Esophagus muscularis mucosa (tissue), 4 donors: ENCODE results near the gene FAM222A. TPM values are rescaled to one million over a fixed set of nuclear protein-coding genes. Genes with fewer than 3 reads are reported as not detected.

Experiments used
- DNase-seq: peaks from one replicate; pipeline ENCODE4 v3.0.0-alpha.2; 2017; ENCODE audit errors: extremely low spot score
- H3K27ac ChIP-seq, 4 donors: fragments of 200-600 bp; sonication (generic); replicated peaks in 1 of 4; 1 replicate in 3 of 4; 2 replicates in 1 of 4; pipeline ENCODE4 v1.5.1; 2016 to 2019; ENCODE audit warnings: mild to moderate bottlenecking in 1 of 4
- H3K27me3 ChIP-seq, 4 donors: fragments of 200-600 bp; sonication (generic); one replicate each; pipeline versions ENCODE4 v1.5.1 to v1.6.0; 2016 to 2019
- H3K36me3 ChIP-seq, 4 donors: fragments of 200-600 bp; sonication (generic); one replicate each; pipeline ENCODE4 v1.5.1; 2016 to 2019
- H3K4me1 ChIP-seq, 4 donors: fragments of 200-600 bp; sonication (generic); one replicate each; pipeline ENCODE4 v1.5.1; 2016 to 2019
- H3K4me3 ChIP-seq, 4 donors: fragments of 200-600 bp; sonication (generic); 1 replicate in 2 of 4; 2 replicates in 2 of 4; pipeline ENCODE4 v1.5.1; 2016 to 2019; ENCODE audit warnings: mild to moderate bottlenecking in 4 of 4, moderate library complexity in 1 of 4
- H3K9me3 ChIP-seq, 4 donors: fragments of 200-600 bp; sonication (generic); 1 replicate in 3 of 4; 2 replicates in 1 of 4; pipeline ENCODE4 v1.5.1; 2016 to 2019
- CTCF ChIP-seq, 3 experiments: fragments of 200-600 bp in 2 of 3; fragments of 450-650 bp in 1 of 3; sonication (generic) in 2 of 3; IDR thresholded peaks; one replicate each; pipeline ENCODE4 v1.5.1; 2017 to 2019; ENCODE audit warnings: antibody characterized with exemption in 3 of 3, mild to moderate bottlenecking in 2 of 3, moderate library complexity in 1 of 3
- EP300 ChIP-seq: sonication (generic); formaldehyde crosslinking; IDR thresholded peaks from one replicate; pipeline ENCODE4 v1.6.1; 2017; ENCODE audit warnings: antibody characterized with exemption
- POLR2A ChIP-seq: fragments of 450-650 bp; IDR thresholded peaks from one replicate; pipeline ENCODE4 v1.6.1; 2017; ENCODE audit warnings: antibody characterized with exemption, moderate library complexity, mild to moderate bottlenecking, low read depth
- POLR2AphosphoS5 ChIP-seq, 2 donors: sonication (generic); formaldehyde crosslinking; IDR thresholded peaks; one replicate each; pipeline ENCODE4 v1.6.1; 2017; ENCODE audit warnings: antibody characterized with exemption in 2 of 2
- WGBS: methylation state at CpG from one replicate; pipeline ENCODE4 v1.1.5; 2018; 5-methylcytosine and 5-hydroxymethylcytosine counted together
- intact Hi-C: fragments of 100-400 bp; cut with DNase I; formaldehyde crosslinking; loops from one replicate; pipeline ENCODE4 v1.15.1; 2023
- total RNA-seq, 4 donors: library from RNA; depleted of rRNA; stranded (reverse); fragments of >200 nt; gene quantifications; one replicate each; pipeline versions ENCODE4 v1.1.0 to v1.2.1, GENCODE V29; 2016

Gene FAM222A
- total RNA-seq, 4 donors from 2014 or later: 0.42 to 3.8 (median 3.2) TPM

- intact Hi-C loops: no loop called here
- TF ChIP-seq POLR2AphosphoS5 (IDR thresholded peaks at IDR 0.05): no peak
- H3K9me3 ChIP-seq: no peaks in the 10 kb centered on the region
- H3K4me3 ChIP-seq: no peak overlapping the region
- peaks cover 0 to 8% (median 3%) of the 10 kb centered on the region in 4 donors for H3K4me1 ChIP-seq
- H3K27me3 ChIP-seq: peaks cover 0 to 4% (median 0%) of the 10 kb centered on the region in 4 donors
- H3K27ac ChIP-seq: no peak overlapping the region
- no peaks in the 10 kb centered on the region for H3K36me3 ChIP-seq
- 83% methylated on average over 6 of the region's 6 CpGs for WGBS
- DNase-seq: no peak
These were observed 16.9 kb upstream of the FAM222A start for GRCh38 chr12:109696485-109697269.

- no peak overlapping the region for H3K27ac ChIP-seq
- H3K4me1 ChIP-seq: peaks cover 0 to 8% (median 3%) of the 10 kb centered on the region in 4 donors
- no peak overlapping the region for H3K4me3 ChIP-seq
- no peaks in the 10 kb centered on the region for H3K36me3 ChIP-seq
- no peaks in the 10 kb centered on the region for H3K27me3 ChIP-seq
- intact Hi-C loops: no loop called here
- no peaks in the 10 kb centered on the region for H3K9me3 ChIP-seq
- 95% methylated on average over 2 of the region's 2 CpGs for WGBS
- no peak for DNase-seq
- no peak for TF ChIP-seq POLR2AphosphoS5 (IDR thresholded peaks at IDR 0.05)
- no peak for TF ChIP-seq CTCF (IDR thresholded peaks at IDR 0.05)
- no peak for TF ChIP-seq POLR2A
- no peak for TF ChIP-seq EP300
These were observed 16.4 kb upstream of the FAM222A start for GRCh38 chr12:109697270-109697553.

- TF ChIP-seq POLR2A (no peak), EP300 (no peak), CTCF (IDR thresholded peaks at IDR 0.05) (no peak)
- Histone ChIP-seq H3K9me3 (no peaks in the 10 kb centered on the region), H3K27me3 (no peaks in the 10 kb centered on the region), H3K4me1 (peaks cover 0 to 8% (median 3%) of the 10 kb centered on the region in 4 donors), H3K4me3 (no peak overlapping the region), H3K36me3 (no peaks in the 10 kb centered on the region), H3K27ac (no peak overlapping the region)
- DNase-seq: no peak
- intact Hi-C loops: no loop called here
- 81% methylated on average over 11 of the region's 11 CpGs for WGBS
These were observed 15.7 kb upstream of the FAM222A start for GRCh38 chr12:109697877-109698468.

- 92% methylated on average over 7 of the region's 7 CpGs for WGBS
- Histone ChIP-seq H3K4me1 (peaks cover 0 to 8% (median 3%) of the 10 kb centered on the region in 4 donors), H3K27me3 (no peaks in the 10 kb centered on the region), H3K36me3 (no peaks in the 10 kb centered on the region), H3K9me3 (no peaks in the 10 kb centered on the region), H3K4me3 (no peak overlapping the region), H3K27ac (no peak overlapping the region)
- intact Hi-C loops: no loop called here
- no peak for DNase-seq
- TF ChIP-seq POLR2AphosphoS5 (IDR thresholded peaks at IDR 0.05): no peak
- no peak for TF ChIP-seq POLR2A
- no peak for TF ChIP-seq EP300
- no peak for TF ChIP-seq CTCF (IDR thresholded peaks at IDR 0.05)
These were observed 14.8 kb upstream of the FAM222A start for GRCh38 chr12:109698820-109699219.

- no peaks in the 10 kb centered on the region for H3K9me3 ChIP-seq
- WGBS: 48% methylated on average over 2 of the region's 6 CpGs
- no peak overlapping the region for H3K27ac ChIP-seq
- no peak for DNase-seq
- no peak overlapping the region for H3K4me3 ChIP-seq
- H3K36me3 ChIP-seq: no peaks in the 10 kb centered on the region
- TF ChIP-seq CTCF (IDR thresholded peaks at IDR 0.05) (no peak), EP300 (no peak), POLR2AphosphoS5 (IDR thresholded peaks at IDR 0.05) (no peak), POLR2A (no peak)
- intact Hi-C loops: no loop called here
- peaks cover 0 to 11% (median 0%) of the 10 kb centered on the region in 4 donors for H3K27me3 ChIP-seq
- H3K4me1 ChIP-seq: peaks cover 0 to 3% (median 1%) of the 10 kb centered on the region in 4 donors
These were observed 12.6 kb upstream of the FAM222A start for GRCh38 chr12:109701064-109701463.
